ENCODE data around the gene TBC1D22B. TPM values are rescaled to one million over a fixed set of nuclear protein-coding genes. Genes with fewer than 3 reads are reported as not detected.

The TBC1D22B gene
- total and polyA plus RNA-seq, 2 donors (not counting 3 experiments of a cell fraction or from before 2014, with no cell fraction given), result 13.1 to 13.6 TPM

GRCh38 chr6:37283671-37284151 is 26.1 kb downstream of the TBC1D22B start:
- TF ChIP-seq GATA2 (IDR thresholded peaks at IDR 0.05; ENCODE audit: insufficient read depth, insufficient read length, low read depth, low read length), result no peak
- TF ChIP-seq JUN (IDR thresholded peaks at IDR 0.05; ENCODE audit: borderline replicate concordance, insufficient read depth, insufficient read length, low read depth), result no peak
- no peak for TF ChIP-seq EZH2 (IDR thresholded peaks at IDR 0.05; ENCODE audit: borderline replicate concordance, low read depth, low read length, severe bottlenecking)
- no peak for TF ChIP-seq POLR2AphosphoS5 (IDR thresholded peaks at IDR 0.05; ENCODE audit: insufficient read depth, low read depth, low read length)
- TF ChIP-seq FOS (IDR thresholded peaks at IDR 0.05; ENCODE audit: borderline replicate concordance, insufficient read depth, low read length), result no peak
- TF ChIP-seq MAX (IDR thresholded peaks at IDR 0.05; ENCODE audit: insufficient read depth, insufficient read length), result no peak
- TF ChIP-seq CTCF (IDR thresholded peaks at IDR 0.05; ENCODE audit: extremely low read depth in 1 of 2, insufficient read depth in 1 of 2, low read depth in 1 of 2, low read length in 2 of 2), result no peak
- no peak for TF ChIP-seq POLR2A (IDR thresholded peaks at IDR 0.05; ENCODE audit: low read depth, low read length)
- no peak for TF ChIP-seq MYC (IDR thresholded peaks at IDR 0.05; ENCODE audit: low read depth, low read length)
- BruUV-seq (replicated peaks), result no TSS peak
- Histone ChIP-seq H3K4me3 (replicated peaks in 1 of 3; ENCODE audit: insufficient read depth in 1 of 3, low read depth in 1 of 3, low read length in 3 of 3) (no peak overlapping the region), H3K27me3 (ENCODE audit: control insufficient read depth in 2 of 2, insufficient read depth in 2 of 2, low read length in 2 of 2) (no peaks in the 10 kb centered on the region), H3K9me1 (replicated peaks; ENCODE audit: control insufficient read depth, extremely low read depth, insufficient read depth, low read length) (no peaks in the 10 kb centered on the region), H3K9ac (replicated peaks; ENCODE audit: extremely low read depth, insufficient read depth, low read length) (no peak overlapping the region), H3K36me3 (ENCODE audit: control insufficient read depth in 2 of 2, extremely low read depth in 1 of 2, insufficient read depth in 2 of 2, low read length in 2 of 2) (peaks cover 22 to 31% of the 10 kb centered on the region in 2 experiments), H3K4me2 (ENCODE audit: insufficient read depth, low read length) (no peak overlapping the region), H3K4me1 (ENCODE audit: control insufficient read depth, extremely low read depth, insufficient read depth, low read length) (no peaks in the 10 kb centered on the region), H2AFZ (ENCODE audit: low read depth, low read length) (no peak overlapping the region), H3K9me3 (replicated peaks; ENCODE audit: control insufficient read depth, insufficient read depth, low read length) (no peaks in the 10 kb centered on the region), H4K20me1 (replicated peaks; ENCODE audit: control insufficient read depth, extremely low read depth, insufficient read depth, low read length) (no peaks in the 10 kb centered on the region), H3K79me2 (ENCODE audit: control insufficient read depth, insufficient read depth, low read length) (peaks cover 2% of the 10 kb centered on the region), H3K27ac (ENCODE audit: insufficient read depth, low read depth, low read length) (no peak overlapping the region)
- ChIA-PET CTCF (interaction anchor here (2.0 kb wide), 1 partner anchor 20 kb away, joined by 5 read pairs; no protein-coding TSS in a partner anchor), POLR2A (no interaction called here)
- intact Hi-C loops (cut with micrococcal nuclease), result no loop called here
- dilution Hi-C loops (cut with MboI; ENCODE audit: extremely low pct_ligation_motif_present, low sequenced_read_pairs), result no loop called here
- FAIRE-seq, result no peak
- no peak for DNase-seq (ENCODE audit: low read depth, low spot score)

All from endothelial cell of umbilical vein (primary cell).